GM21447 (cell line): ENCODE results near the gene PDE4D.

ENCODE experiments used
- ATAC-seq: cut with Tn5 transposase; IDR thresholded peaks from one replicate; pipeline ENCODE4 v1.9.1; 2021; ENCODE audit not compliant: unreplicated experiment

Gene PDE4D

GRCh38 chr5:59168067-59168466 is 725.5 kb downstream of the PDE4D start:
- ATAC-seq: no peak

GRCh38 chr5:59164041-59164830 is 729.3 kb downstream of the PDE4D start:
- ATAC-seq: no peak

GRCh38 chr5:59161221-59162105 is 732.1 kb downstream of the PDE4D start:
- no peak for ATAC-seq

- ATAC-seq: no peak
Observed at GRCh38 chr5:59158637-59159391, 734.7 kb downstream of the PDE4D start.

GRCh38 chr5:59158165-59158564 is 735.4 kb downstream of the PDE4D start:
- ATAC-seq: no peak

GRCh38 chr5:59157068-59157467 is 736.5 kb downstream of the PDE4D start:
- ATAC-seq: no peak

- ATAC-seq: no peak
Observed at GRCh38 chr5:59152701-59153245, 740.8 kb downstream of the PDE4D start.

GRCh38 chr5:59151162-59151889 is 742.2 kb downstream of the PDE4D start:
- no peak for ATAC-seq

GRCh38 chr5:59149827-59150226 is 743.7 kb downstream of the PDE4D start:
- no peak for ATAC-seq

GRCh38 chr5:59149271-59149670 is 744.3 kb downstream of the PDE4D start:
- no peak for ATAC-seq

- ATAC-seq: no peak
Observed at GRCh38 chr5:59146729-59147128, 746.8 kb downstream of the PDE4D start.

GRCh38 chr5:59143926-59144333 is 749.6 kb downstream of the PDE4D start:
- peak; percentile 98 for ATAC-seq

- no peak for ATAC-seq
Observed at GRCh38 chr5:59142927-59143326, 750.6 kb downstream of the PDE4D start.

GRCh38 chr5:59142138-59142537 is 751.4 kb downstream of the PDE4D start:
- ATAC-seq: no peak

- ATAC-seq: no peak
Observed at GRCh38 chr5:59140133-59140532, 753.4 kb downstream of the PDE4D start.

GRCh38 chr5:59139695-59140094 is 753.8 kb downstream of the PDE4D start:
- ATAC-seq: no peak

- no peak for ATAC-seq
Observed at GRCh38 chr5:59138509-59138908, 755.0 kb downstream of the PDE4D start.

GRCh38 chr5:59137846-59138245 is 755.7 kb downstream of the PDE4D start:
- no peak for ATAC-seq

- no peak for ATAC-seq
Observed at GRCh38 chr5:59136549-59136948, 757.0 kb downstream of the PDE4D start.

GRCh38 chr5:59134471-59135163 is 758.9 kb downstream of the PDE4D start:
- no peak for ATAC-seq
